Osteoblast (primary cell): ENCODE data around the gene SPEF2. TPM values are rescaled to one million over a fixed set of nuclear protein-coding genes. Genes with fewer than 3 reads are reported as not detected.

Source experiments
- DNase-seq: peaks from one replicate; pipeline ENCODE4 v3.0.0; 2011; ENCODE audit warnings: low spot score, mixed read lengths; ENCODE audit not compliant: insufficient read length; ENCODE audit errors: missing footprints
- H2AFZ ChIP-seq: 2 replicates; pipeline ENCODE4 v1.6.0; 2011; ENCODE audit warnings: mild to moderate bottlenecking, low read length
- H3K27ac ChIP-seq: 2 replicates; pipeline ENCODE4 v1.5.1; 2011; ENCODE audit warnings: mild to moderate bottlenecking, low read depth, low read length, moderate library complexity
- H3K27me3 ChIP-seq: 2 replicates; pipeline ENCODE4 v1.6.0; 2012; ENCODE audit warnings: mild to moderate bottlenecking, control low read depth, inconsistent platforms, low read length, moderate library complexity; ENCODE audit not compliant: insufficient read depth
- H3K36me3 ChIP-seq: 2 replicates; pipeline ENCODE4 v1.5.1; 2011; ENCODE audit warnings: mild to moderate bottlenecking, low read length, control low read depth, moderate library complexity; ENCODE audit not compliant: insufficient read depth
- H3K4me1 ChIP-seq: 2 replicates; pipeline ENCODE4 v1.5.1; 2011; ENCODE audit warnings: mild to moderate bottlenecking, low read length, control low read depth, moderate library complexity; ENCODE audit not compliant: insufficient read depth
- H3K4me2 ChIP-seq: 2 replicates; pipeline ENCODE4 v1.6.0; 2011; ENCODE audit warnings: mild to moderate bottlenecking, low read length; ENCODE audit not compliant: insufficient read depth
- H3K4me3 ChIP-seq: fragments of 200-600 bp; sonication (generic); 3 replicates; pipeline ENCODE4 v1.5.1; 2012; ENCODE audit warnings: mild to moderate bottlenecking, low read length, inconsistent platforms; ENCODE audit not compliant: insufficient read depth
- H3K79me2 ChIP-seq: 2 replicates; pipeline ENCODE4 v1.6.0; 2012; ENCODE audit warnings: mild to moderate bottlenecking, low read length, control low read depth, inconsistent platforms; ENCODE audit not compliant: insufficient read depth
- H3K9me3 ChIP-seq: 2 replicates; pipeline ENCODE4 v1.5.1; 2011; ENCODE audit warnings: low read depth, low read length, control low read depth
- H4K20me1 ChIP-seq: 2 replicates; pipeline ENCODE4 v1.6.0; 2012; ENCODE audit warnings: mild to moderate bottlenecking, low read length, control low read depth; ENCODE audit not compliant: insufficient read depth
- total RNA-seq: library from RNA; depleted of rRNA; stranded (reverse); fragments of >200 nt; gene quantifications from 2 replicates; pipeline ENCODE4 v1.2.3, GENCODE V29; 2012
- TF ChIP-seq, protein P1 (sequence below): IDR thresholded peaks from 2 replicates; pipeline ENCODE4 v1.5.1; 2011; ENCODE audit warnings: mild to moderate bottlenecking, low read depth, low read length, moderate library complexity; ENCODE audit errors: extremely low read depth

SPEF2 gene
- total RNA-seq, 1 donor, result 7.2 TPM

DNA sequence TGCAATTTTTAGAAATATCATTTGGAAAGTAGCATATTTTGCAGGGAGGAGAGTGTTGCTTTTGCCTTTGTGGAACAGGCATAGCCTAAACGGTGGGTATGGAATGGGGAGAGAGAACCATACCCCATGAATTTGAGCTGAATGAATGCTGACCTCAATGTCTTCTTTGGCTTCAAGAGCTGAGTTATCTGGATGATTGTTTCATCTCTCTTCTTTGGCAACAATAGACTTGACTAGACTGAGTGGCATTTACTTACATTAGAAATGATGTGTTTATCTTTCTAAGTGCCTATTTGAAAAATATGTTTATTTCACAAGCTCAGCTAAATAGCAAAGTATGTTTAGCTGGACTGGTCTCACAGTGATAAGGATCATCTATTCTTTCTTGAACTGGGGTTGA lies 42.8 kb downstream of the SPEF2 start:
- Histone ChIP-seq H2AFZ (no peak overlapping the region), H3K4me2 (no peak overlapping the region), H3K27ac (no peak overlapping the region), H3K4me3 (no peak overlapping the region), H3K27me3 (no peaks in the 10 kb centered on the region), H3K9me3 (no peaks in the 10 kb centered on the region), H3K79me2 (no peaks in the 10 kb centered on the region), H4K20me1 (no peaks in the 10 kb centered on the region), H3K4me1 (peaks cover 13% of the 10 kb centered on the region), H3K36me3 (no peaks in the 10 kb centered on the region)
- DNase-seq, result peak; percentile 64
- TF ChIP-seq, protein P1, sequence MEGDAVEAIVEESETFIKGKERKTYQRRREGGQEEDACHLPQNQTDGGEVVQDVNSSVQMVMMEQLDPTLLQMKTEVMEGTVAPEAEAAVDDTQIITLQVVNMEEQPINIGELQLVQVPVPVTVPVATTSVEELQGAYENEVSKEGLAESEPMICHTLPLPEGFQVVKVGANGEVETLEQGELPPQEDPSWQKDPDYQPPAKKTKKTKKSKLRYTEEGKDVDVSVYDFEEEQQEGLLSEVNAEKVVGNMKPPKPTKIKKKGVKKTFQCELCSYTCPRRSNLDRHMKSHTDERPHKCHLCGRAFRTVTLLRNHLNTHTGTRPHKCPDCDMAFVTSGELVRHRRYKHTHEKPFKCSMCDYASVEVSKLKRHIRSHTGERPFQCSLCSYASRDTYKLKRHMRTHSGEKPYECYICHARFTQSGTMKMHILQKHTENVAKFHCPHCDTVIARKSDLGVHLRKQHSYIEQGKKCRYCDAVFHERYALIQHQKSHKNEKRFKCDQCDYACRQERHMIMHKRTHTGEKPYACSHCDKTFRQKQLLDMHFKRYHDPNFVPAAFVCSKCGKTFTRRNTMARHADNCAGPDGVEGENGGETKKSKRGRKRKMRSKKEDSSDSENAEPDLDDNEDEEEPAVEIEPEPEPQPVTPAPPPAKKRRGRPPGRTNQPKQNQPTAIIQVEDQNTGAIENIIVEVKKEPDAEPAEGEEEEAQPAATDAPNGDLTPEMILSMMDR, result no peak

GRCh38 chr5:35664584-35664983 lies 46.9 kb downstream of the SPEF2 start:
- no peaks in the 10 kb centered on the region for H3K36me3 ChIP-seq
- H2AFZ ChIP-seq, result no peak overlapping the region
- DNase-seq, result no peak
- no peak overlapping the region for H3K4me2 ChIP-seq
- H3K4me3 ChIP-seq, result no peak overlapping the region
- H3K9me3 ChIP-seq, result no peaks in the 10 kb centered on the region
- H3K4me1 ChIP-seq, result peaks cover 4% of the 10 kb centered on the region
- H3K27ac ChIP-seq, result no peak overlapping the region
- TF ChIP-seq, protein P1, result no peak
- H3K79me2 ChIP-seq, result no peaks in the 10 kb centered on the region
- no peaks in the 10 kb centered on the region for H4K20me1 ChIP-seq
- H3K27me3 ChIP-seq, result no peaks in the 10 kb centered on the region

- TF ChIP-seq, protein P1, result no peak
- no peak overlapping the region for H3K4me3 ChIP-seq
- H3K79me2 ChIP-seq, result no peaks in the 10 kb centered on the region
- H2AFZ ChIP-seq, result no peak overlapping the region
- H3K27ac ChIP-seq, result no peak overlapping the region
- H4K20me1 ChIP-seq, result no peaks in the 10 kb centered on the region
- H3K9me3 ChIP-seq, result no peaks in the 10 kb centered on the region
- H3K4me1 ChIP-seq, result peaks cover 4% of the 10 kb centered on the region
- H3K36me3 ChIP-seq, result no peaks in the 10 kb centered on the region
- no peak for DNase-seq
- no peak overlapping the region for H3K4me2 ChIP-seq
- H3K27me3 ChIP-seq, result no peaks in the 10 kb centered on the region
These were observed 47.4 kb downstream of the SPEF2 start for GRCh38 chr5:35665096-35665495.

GRCh38 chr5:35668319-35668718 lies 50.7 kb downstream of the SPEF2 start:
- no peaks in the 10 kb centered on the region for H3K27me3 ChIP-seq
- H3K4me1 ChIP-seq, result no peaks in the 10 kb centered on the region
- H3K4me3 ChIP-seq, result no peak overlapping the region
- TF ChIP-seq, protein P1, result no peak
- no peaks in the 10 kb centered on the region for H3K9me3 ChIP-seq
- no peaks in the 10 kb centered on the region for H3K79me2 ChIP-seq
- DNase-seq, result no peak
- no peaks in the 10 kb centered on the region for H3K36me3 ChIP-seq
- H2AFZ ChIP-seq, result no peak overlapping the region
- no peak overlapping the region for H3K27ac ChIP-seq
- H3K4me2 ChIP-seq, result no peak overlapping the region
- H4K20me1 ChIP-seq, result no peaks in the 10 kb centered on the region
